Neural crest cell (in vitro differentiated cells): ENCODE results near the gene TECTA. TPM values are rescaled to one million over a fixed set of nuclear protein-coding genes. Genes with fewer than 3 reads are reported as not detected.

Source experiments
- DNase-seq: peaks from one replicate; pipeline ENCODE4 v3.0.0; 2021; ENCODE audit warnings: low read depth, mixed read lengths, low spot score
- H3K27ac Mint-ChIP-seq: one replicate; pipeline ENCODE4 v1.8.0; 2021; ENCODE audit warnings: mild to moderate bottlenecking, mixed read lengths; ENCODE audit not compliant: unreplicated experiment
- H3K27me3 Mint-ChIP-seq: 2 replicates; pipeline ENCODE4 v1.8.0; 2021; ENCODE audit warnings: low read depth, mild to moderate bottlenecking, mixed read lengths
- H3K36me3 Mint-ChIP-seq: 2 replicates; pipeline ENCODE4 v1.8.0; 2021; ENCODE audit warnings: low read depth, mild to moderate bottlenecking, mixed read lengths
- H3K4me1 Mint-ChIP-seq: 2 replicates; pipeline ENCODE4 v1.8.0; 2021; ENCODE audit warnings: mixed read lengths
- H3K4me3 Mint-ChIP-seq: one replicate; pipeline ENCODE4 v1.8.0; 2021; ENCODE audit warnings: mild to moderate bottlenecking, mixed read lengths
- H3K9me3 Mint-ChIP-seq: 2 replicates; pipeline ENCODE4 v1.8.0; 2021; ENCODE audit warnings: mixed read lengths
- CTCF ChIP-seq: fragments of 200-600 bp; sonication (generic); conservative IDR thresholded peaks from 2 replicates; pipeline ENCODE4 v1.5.0; 2021; ENCODE audit warnings: antibody characterized with exemption, mild to moderate bottlenecking
- total RNA-seq: library from RNA; stranded (reverse); gene quantifications from 2 replicates; pipeline ENCODE4 v1.2.1, GENCODE V29; 2021

The TECTA gene
- total RNA-seq, 1 donor from 2014 or later = 1.5 TPM

GRCh38 chr11:121105063-121105480 is 4.0 kb downstream of the TECTA start:
- H3K4me1 Mint-ChIP-seq = peaks cover 5% of the 10 kb centered on the region
- DNase-seq = no peak
- no peaks in the 10 kb centered on the region for H3K27me3 Mint-ChIP-seq
- no peaks in the 10 kb centered on the region for H3K36me3 Mint-ChIP-seq
- no peaks in the 10 kb centered on the region for H3K9me3 Mint-ChIP-seq
- no peak overlapping the region for H3K4me3 Mint-ChIP-seq
- H3K27ac Mint-ChIP-seq = no peak overlapping the region
- TF ChIP-seq CTCF = no peak

- no peak for TF ChIP-seq CTCF
- no peak overlapping the region for H3K27ac Mint-ChIP-seq
- no peak overlapping the region for H3K4me3 Mint-ChIP-seq
- H3K9me3 Mint-ChIP-seq = no peaks in the 10 kb centered on the region
- H3K4me1 Mint-ChIP-seq = peaks cover 5% of the 10 kb centered on the region
- no peaks in the 10 kb centered on the region for H3K27me3 Mint-ChIP-seq
- DNase-seq = no peak
- H3K36me3 Mint-ChIP-seq = no peaks in the 10 kb centered on the region
These were observed 4.6 kb downstream of the TECTA start for GRCh38 chr11:121105481-121106195.

DNA sequence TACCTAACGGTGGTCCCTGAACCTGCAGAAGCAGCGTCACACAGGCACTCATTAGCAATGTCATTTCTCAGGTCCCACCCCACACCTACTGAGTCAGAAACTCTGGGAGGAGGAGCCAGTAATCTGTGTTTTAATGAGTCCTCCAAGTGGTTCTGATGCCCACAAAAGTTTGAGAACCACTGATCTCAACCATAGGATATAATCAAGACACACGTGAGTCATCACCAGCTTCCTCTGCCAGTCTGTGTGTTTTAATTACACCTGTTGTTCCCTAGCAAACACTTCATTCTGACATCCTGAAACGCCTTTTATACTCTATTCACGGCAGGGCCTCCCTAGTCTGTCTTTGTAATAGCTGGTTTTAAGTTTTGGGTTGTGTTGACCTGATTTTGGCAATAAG is 5.8 kb downstream of the TECTA start:
- Mint-ChIP-seq H3K27ac (no peak overlapping the region), H3K4me1 (peaks cover 8% of the 10 kb centered on the region), H3K4me3 (no peak overlapping the region), H3K36me3 (no peaks in the 10 kb centered on the region), H3K27me3 (peaks cover 2% of the 10 kb centered on the region), H3K9me3 (no peaks in the 10 kb centered on the region)
- no peak for TF ChIP-seq CTCF
- no peak for DNase-seq

DNA sequence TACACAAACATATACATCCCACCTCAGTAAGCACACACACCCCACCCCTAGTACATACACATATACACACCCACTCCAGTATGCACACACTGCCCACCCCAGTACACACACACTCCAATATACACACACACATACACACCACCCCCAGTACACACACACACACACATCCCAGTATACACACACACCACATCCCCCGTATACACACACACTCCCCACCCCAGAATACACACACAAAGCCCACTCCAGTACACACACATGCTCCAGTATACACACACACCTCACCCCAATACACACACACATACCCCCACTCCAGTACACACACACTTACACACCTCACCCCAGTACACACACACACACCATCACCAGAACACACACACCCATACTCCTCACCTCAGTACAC is 7.4 kb downstream of the TECTA start:
- no peaks in the 10 kb centered on the region for H3K9me3 Mint-ChIP-seq
- no peaks in the 10 kb centered on the region for H3K36me3 Mint-ChIP-seq
- peak overlapping the region; percentile 81 for H3K27ac Mint-ChIP-seq
- TF ChIP-seq CTCF = no peak
- H3K27me3 Mint-ChIP-seq = peaks cover 5% of the 10 kb centered on the region
- DNase-seq = no peak
- H3K4me1 Mint-ChIP-seq = peaks cover 10% of the 10 kb centered on the region
- no peak overlapping the region for H3K4me3 Mint-ChIP-seq

DNA sequence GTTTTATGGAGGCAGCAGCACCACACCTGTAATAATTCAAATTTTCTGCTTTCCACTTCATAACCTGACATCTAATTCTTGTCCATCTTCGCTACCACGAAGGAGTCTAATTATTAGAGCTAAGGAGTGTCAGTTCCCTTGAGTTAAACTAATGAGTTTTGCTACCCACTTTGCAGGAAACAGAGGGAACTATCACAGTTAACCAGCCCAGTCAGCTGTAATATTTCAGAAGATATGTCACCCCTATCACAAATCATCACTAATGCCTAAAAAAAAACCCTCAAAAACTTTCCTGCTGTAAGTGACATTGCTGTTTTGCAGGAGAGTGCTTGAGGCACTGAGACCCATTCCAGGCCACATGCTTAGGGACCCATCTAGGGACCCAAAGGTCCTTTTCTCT is 8.4 kb downstream of the TECTA start:
- H3K9me3 Mint-ChIP-seq = no peaks in the 10 kb centered on the region
- DNase-seq = no peak
- no peak overlapping the region for H3K27ac Mint-ChIP-seq
- no peak overlapping the region for H3K4me3 Mint-ChIP-seq
- TF ChIP-seq CTCF = no peak
- H3K27me3 Mint-ChIP-seq = peaks cover 5% of the 10 kb centered on the region
- H3K36me3 Mint-ChIP-seq = no peaks in the 10 kb centered on the region
- H3K4me1 Mint-ChIP-seq = peaks cover 18% of the 10 kb centered on the region
